ENCODE measurements around the gene ABCB8.

Gene ABCB8

DNA sequence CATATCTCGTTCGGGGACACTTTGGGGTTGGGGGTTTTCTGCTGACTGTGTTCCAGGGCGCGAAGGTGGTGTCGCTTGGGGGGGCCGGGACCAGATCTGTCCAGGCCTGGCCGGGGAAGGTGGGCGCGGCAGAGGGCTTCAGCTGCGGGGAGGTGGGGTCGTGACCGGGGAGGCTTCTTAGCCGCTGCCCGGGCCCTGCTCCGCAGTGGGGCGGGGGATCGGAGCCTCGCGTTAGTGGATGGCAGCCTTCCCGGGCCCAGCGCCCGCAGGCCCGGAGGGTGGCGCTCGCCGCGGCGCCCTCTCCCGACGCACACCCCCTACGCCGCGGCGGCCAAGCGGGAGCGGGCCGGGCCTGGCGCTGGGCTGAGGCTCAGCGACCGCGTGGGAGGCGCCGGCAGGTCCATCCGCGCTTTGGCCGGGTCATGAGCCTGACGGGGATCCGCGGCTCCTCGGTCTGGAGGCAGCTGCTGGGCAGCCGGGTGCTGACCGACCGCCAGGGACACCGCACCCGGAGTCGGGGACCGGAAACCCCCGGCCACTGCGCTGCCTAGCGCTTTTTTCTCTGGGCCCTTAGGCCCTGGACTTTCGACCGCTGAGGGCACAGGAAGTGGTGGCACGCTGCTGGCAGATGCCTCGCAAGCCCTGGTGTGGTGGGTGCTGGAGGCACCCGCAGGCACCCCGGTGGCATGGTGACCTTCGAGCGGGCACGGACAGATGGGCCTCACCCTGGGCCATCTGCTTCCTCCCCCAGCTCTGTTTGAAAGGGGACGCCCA lies 59.2 kb downstream of the ABCB8 start:
- no peak for DNase-seq (ENCODE audit: low read depth)

DNA sequence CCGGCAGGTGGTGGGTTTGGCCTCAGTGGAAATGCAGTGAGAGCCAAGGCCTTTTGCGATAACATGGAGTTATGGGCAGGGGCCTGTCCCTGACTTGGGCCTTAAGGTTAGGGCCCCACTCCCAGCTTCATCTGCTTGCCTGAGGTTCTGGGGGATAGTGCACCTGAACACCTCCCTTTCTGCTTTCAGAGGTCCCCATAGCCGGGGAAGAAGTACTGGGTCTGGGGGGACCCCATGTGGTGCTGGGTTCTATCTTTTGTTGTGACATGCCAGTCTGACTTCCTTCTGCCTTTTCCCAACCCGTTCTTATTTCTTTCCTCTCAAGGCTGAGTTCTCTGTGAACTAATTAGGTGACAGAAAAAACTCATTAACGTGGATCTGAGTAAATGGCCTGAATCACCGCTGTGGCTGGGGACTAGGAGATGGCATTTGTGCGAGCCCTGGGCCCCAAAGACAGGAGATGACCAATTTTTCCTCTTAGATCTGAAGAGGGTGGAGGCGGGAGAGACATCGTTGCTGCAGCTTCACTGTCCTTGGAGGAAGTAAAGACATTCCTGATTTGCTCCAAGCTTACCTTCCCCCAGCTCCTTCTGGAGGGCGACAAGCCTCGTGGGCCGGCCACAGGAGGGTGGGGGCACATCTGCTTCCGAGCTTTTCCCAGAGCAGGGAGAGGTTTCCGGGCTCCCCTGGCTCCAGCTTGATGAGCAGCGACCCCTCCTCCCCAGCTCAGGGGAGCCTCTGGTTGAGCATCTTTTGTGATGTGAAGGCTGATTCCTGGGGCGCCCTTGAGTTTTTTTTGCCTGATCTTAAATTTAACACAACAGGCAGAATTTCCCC lies 60.0 kb downstream of the ABCB8 start:
- DNase-seq (ENCODE audit: low read depth): no peak

DNA sequence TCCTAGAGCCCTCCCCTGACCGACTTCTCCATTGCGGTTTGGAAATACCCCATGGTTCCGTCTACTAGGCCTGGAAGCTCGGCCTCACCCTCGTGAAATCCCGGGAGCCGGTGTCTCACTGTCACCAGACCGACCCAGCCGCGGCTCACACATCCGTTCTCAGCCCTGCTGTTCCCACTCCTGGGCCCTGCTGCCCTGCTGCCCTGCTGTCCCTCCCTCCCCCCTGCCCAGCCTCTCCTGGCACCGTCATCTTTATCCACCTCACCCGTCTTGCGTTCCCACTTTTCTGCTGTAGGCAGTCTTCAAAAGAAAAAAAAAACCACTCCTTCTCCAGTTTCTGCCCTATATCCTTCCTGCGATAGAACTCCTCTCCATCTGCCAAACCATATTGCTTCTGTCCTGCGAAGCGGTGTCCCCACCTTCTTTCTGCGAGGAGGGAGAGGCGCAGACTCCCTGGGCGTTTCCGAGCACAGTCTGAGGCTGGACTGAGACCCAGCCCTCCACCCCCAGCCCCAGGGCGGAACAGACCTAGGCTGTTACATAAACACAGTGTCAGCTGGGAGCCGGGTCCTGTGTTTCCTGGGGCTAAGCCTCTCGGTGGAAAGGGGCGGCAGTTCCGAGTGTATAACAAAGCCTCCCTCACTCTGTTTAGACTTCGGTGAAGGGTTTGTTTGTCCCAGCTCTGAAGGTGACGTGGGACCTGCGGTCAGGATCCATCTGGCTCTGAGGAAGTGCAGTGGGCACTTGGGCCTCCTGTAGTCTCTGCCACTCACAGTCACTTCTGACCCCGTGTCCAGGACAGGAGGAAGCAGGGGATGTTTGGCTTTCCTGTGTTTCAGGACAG lies 60.8 kb downstream of the ABCB8 start:
- DNase-seq (ENCODE audit: low read depth): no peak

DNA sequence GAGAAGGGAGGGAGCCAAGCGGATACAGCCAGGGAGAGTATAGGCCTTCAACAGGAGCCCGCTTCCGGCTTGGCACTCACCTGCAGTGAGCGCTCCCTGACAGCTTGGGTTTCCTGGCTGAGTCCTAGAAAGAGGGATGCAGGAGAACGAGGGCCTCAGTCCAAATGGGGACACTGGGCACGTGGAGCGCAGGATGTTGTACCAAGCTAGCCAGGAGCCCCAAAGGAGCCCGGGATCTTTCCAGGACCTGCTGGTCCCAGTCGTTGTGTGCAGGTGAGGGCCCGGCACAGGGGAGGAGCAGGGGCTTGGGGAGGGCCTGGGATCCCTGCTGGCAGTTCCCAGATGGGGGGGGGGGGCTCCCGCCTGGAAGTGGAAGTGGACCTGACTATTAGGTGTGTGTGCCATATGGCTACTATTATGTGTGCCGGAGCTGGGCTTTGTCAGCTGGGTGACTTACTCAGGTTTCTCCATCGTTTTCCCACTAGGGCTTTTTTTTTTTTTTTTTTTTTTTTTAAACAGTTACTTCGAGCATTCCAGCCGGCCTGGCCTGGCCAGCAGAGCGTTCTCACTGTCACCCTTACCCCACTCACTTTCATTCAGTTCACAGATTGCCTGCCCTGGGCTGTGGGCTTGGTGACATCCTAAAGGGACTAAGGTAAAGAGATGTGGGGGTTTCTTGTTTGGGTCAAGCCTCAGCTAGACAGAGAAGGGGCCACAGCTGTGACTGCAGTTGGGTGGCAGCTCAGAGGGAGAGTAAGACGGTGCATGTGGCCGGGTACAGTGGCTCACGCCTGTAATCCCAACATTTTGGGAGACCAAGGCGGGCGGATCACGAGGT lies 61.9 kb downstream of the ABCB8 start:
- DNase-seq (ENCODE audit: low read depth): no peak

DNA sequence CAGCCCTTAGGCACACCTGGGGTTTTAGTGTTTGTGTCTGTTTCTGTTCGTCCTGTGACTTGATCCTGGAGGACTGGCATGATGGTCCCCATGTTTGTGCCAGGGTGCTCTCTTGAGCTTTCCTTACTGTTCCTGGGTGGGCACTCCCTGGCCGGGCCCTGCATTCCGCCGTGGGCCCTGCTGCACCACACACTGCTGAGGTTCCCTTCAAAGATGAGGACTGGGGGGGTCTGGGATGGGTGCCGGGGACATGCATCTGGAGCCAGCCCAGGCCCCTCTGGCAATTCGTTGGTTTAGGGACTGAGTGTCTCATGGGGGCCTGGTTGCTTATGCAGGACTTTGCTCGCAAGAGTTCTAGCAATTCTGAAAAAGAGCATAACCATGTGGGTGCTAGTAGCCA lies 62.8 kb downstream of the ABCB8 start:
- DNase-seq (ENCODE audit: low read depth): no peak

DNA sequence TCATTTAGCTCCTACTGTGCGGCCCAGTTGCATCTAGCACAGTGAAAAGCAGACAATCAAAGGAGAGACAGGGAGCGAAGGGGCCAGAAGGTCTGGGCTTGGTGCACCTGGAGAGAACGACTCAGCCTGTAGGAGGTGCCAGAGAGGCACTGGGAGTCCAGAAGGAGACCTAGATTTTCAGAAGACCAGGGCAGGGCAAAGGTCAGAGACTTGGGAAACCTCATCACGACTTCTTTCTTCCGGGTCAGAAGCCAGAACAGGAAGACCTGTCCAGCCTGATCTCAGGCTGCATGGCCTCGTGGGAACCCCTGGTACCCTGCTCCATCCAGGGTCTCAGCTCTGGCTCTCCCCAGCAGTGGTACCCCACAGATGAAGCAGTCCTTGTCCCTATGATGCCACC lies 63.2 kb downstream of the ABCB8 start:
- no peak for DNase-seq (ENCODE audit: low read depth)

DNA sequence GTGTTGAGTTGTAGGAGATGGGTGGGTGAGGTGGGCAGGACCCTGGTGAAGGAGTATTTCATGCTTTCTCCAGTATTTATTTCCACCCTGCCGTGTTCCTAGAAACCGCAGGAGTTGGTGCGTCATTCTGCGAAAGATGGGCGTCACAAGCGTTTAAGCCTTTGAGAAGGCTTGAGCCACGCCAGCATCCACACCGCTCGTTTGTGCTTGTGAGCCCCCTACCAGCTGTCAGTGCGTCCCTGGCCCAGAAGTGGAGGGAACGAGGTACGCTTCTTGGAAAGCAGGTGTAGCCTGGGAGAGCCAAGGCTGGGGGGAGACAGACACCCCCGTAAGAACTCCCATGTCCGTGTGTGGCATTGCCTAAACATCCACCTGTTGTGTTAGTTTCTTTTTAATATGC lies 63.7 kb downstream of the ABCB8 start:
- DNase-seq (ENCODE audit: low read depth): no peak

DNA sequence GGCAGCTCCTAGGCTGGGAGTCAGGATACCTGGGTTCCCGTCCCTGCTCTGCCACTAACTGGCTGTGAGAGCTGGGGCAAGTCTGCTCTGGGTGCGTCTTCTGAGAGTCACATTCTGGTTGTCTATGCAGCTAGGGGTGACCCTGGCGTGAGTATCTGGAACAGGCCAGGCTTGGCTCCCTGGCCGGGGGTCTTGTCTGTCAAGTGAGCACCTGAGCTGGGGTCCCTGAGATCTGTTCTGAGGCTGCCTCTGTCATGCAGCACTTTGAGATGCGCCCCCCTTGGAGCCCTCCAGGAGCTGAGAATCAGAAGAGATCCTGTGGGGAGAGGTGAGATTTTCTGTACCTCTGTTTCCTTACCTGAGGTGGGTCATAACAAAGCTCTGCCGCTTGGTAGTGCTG lies 65.5 kb downstream of the ABCB8 start:
- DNase-seq (ENCODE audit: low read depth): no peak

DNA sequence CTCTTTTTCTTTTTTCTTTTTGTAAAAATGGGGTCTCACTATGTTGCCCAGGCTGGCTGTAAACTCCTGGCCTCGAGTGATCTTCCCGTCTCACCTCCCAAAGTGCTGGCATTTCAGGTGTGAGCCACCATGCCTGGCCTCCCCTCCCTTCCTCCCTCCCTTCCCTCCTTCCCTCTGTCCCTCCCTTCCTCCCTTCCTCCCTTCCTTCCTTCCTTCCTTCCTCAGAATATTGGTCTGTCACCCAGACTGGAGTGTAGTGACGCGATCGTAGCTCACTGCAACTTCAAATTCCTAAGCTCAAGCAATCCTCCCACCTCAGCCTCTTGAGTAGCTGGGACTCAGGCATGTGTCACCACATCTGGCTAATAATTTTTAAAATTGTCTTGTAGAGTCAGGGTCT lies 66.4 kb downstream of the ABCB8 start:
- no peak for DNase-seq (ENCODE audit: low read depth)

DNA sequence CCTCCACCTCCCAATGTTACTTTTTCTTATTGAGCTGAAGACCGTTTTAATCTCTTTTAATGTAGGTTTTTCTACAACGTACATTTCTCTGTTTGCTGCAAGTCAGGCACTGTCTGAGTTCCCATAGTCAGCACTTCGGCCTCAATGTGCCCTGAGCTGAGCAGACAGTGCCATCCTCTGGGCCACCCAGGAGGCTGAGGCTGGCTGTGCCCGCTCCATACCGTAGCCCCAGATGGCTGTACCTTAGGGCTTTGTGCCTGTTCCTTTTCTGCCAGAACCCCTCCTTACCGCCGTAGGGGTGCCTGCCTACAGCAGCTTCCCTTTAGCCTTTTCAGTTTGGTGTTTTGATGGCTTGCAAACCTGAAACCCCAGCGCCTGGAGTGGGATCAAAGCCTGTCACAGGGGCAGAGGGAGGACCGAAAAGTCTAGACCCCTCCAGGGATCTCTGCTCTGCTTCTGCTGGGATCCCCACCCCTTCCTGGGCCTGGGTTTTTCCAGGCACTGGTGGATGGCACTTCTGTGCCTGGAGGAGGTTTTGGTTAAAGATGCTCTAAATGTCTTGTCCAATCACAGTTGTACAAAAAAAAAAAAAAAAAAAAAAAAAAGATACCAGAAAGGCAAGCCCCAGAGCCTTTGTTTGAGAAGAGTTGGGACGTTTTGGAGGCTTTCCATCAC lies 67.0 kb downstream of the ABCB8 start:
- no peak for DNase-seq (ENCODE audit: low read depth)

DNA sequence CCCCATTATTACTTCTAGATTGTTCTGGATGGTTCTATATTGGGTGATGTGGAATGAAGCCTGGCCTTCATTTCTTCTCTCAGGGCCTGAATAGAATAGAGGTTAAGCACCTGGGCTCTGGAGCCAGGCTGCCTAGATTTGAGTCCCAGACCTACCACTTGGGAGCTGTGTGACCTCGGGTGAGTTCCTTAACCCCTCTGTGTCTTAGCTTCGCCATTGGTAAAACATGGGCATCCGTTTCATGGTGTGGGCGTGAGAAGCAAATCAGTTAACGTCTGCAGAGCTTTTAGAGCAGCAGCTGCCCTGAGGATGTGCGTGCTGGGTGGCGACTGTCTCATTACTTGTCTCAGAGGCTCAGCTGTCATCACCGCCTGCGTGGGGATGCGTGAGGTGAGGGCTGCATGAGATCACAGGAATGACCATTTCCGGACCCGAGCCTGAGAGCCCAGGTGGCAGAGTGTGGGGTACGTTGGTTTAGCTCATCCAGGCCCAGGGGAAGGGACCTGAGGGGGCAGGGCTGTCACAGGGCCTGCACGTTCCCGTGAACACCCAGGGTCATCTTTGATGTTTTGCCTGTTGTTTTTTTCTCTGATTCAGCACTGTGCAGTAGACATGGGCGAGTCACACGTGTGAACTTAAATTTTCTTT lies 67.7 kb downstream of the ABCB8 start:
- DNase-seq (ENCODE audit: low read depth): no peak
